ENCODE results near the gene DLGAP1.

- TF ChIP-seq POLR2A (IDR thresholded peaks at IDR 0.05) (no peak), CTCF (IDR thresholded peaks at IDR 0.05 in 4 of 5, conservative IDR thresholded peaks at IDR 0.05 in 1 of 5) (no peak)
Observed at GRCh38 chr18:4351005-4351404, 104.1 kb downstream of the DLGAP1 start.
